Nephron (organoid): ENCODE data around the gene PTPN22.

ENCODE experiments used
- H3K27ac Mint-ChIP-seq, 3 experiments: 2 replicates each; pipeline ENCODE4 v1.8.0; 2020; ENCODE audit warnings: mixed read lengths in 3 of 3, mild to moderate bottlenecking in 2 of 3, moderate library complexity in 1 of 3
- H3K27me3 Mint-ChIP-seq: 2 replicates; pipeline ENCODE4 v1.8.0; 2021; ENCODE audit warnings: low read depth, mild to moderate bottlenecking, moderate library complexity, mixed read lengths
- H3K36me3 Mint-ChIP-seq: 2 replicates; pipeline ENCODE4 v1.8.0; 2020; ENCODE audit warnings: low read depth, mixed read lengths
- H3K4me1 Mint-ChIP-seq: 2 replicates; pipeline ENCODE4 v1.8.0; 2020; ENCODE audit warnings: mixed read lengths
- H3K4me3 Mint-ChIP-seq, 3 experiments: 2 replicates each; pipeline ENCODE4 v1.8.0; 2020; ENCODE audit warnings: mild to moderate bottlenecking in 3 of 3, mixed read lengths in 3 of 3, moderate library complexity in 2 of 3
- H3K9me3 Mint-ChIP-seq: 2 replicates; pipeline ENCODE4 v1.8.0; 2020; ENCODE audit warnings: mixed read lengths
- TF ChIP-seq, protein P1 (sequence below), 3 experiments: fragments of 200-600 bp; sonication (generic); IDR thresholded peaks; one replicate each; pipeline ENCODE4 v1.5.0; 2021; ENCODE audit warnings: antibody characterized with exemption in 3 of 3; ENCODE audit not compliant: unreplicated experiment in 3 of 3

PTPN22 gene

DNA sequence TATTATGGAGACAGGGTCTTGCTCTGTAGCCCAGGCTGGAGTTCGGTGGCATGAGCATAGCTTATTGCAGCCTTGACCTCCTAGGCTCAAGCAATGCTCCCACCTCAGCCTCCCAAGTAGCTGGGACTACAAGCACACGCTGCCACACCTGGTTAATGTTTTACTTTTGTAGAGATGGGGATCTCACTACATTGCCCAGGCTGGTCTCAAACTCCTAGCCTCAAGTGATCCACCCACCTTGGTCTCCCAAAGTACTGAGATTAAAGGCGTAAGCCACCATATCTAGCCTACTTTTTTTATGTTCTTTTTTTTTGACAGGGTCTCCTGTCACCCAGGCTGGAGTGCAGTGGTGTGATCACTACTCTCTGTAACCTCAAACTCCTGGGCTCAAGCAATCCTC lies 21.8 kb upstream of the PTPN22 start:
- Mint-ChIP-seq H3K27me3 (no peaks in the 10 kb centered on the region), H3K4me3 (no peak overlapping the region), H3K4me1 (no peaks in the 10 kb centered on the region), H3K27ac (no peak overlapping the region), H3K36me3 (peaks cover 26% of the 10 kb centered on the region), H3K9me3 (no peaks in the 10 kb centered on the region)
- TF ChIP-seq, protein P1, sequence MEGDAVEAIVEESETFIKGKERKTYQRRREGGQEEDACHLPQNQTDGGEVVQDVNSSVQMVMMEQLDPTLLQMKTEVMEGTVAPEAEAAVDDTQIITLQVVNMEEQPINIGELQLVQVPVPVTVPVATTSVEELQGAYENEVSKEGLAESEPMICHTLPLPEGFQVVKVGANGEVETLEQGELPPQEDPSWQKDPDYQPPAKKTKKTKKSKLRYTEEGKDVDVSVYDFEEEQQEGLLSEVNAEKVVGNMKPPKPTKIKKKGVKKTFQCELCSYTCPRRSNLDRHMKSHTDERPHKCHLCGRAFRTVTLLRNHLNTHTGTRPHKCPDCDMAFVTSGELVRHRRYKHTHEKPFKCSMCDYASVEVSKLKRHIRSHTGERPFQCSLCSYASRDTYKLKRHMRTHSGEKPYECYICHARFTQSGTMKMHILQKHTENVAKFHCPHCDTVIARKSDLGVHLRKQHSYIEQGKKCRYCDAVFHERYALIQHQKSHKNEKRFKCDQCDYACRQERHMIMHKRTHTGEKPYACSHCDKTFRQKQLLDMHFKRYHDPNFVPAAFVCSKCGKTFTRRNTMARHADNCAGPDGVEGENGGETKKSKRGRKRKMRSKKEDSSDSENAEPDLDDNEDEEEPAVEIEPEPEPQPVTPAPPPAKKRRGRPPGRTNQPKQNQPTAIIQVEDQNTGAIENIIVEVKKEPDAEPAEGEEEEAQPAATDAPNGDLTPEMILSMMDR (IDR thresholded peaks at IDR 0.05; ENCODE audit: unreplicated experiment in 3 of 3), result no peak

DNA sequence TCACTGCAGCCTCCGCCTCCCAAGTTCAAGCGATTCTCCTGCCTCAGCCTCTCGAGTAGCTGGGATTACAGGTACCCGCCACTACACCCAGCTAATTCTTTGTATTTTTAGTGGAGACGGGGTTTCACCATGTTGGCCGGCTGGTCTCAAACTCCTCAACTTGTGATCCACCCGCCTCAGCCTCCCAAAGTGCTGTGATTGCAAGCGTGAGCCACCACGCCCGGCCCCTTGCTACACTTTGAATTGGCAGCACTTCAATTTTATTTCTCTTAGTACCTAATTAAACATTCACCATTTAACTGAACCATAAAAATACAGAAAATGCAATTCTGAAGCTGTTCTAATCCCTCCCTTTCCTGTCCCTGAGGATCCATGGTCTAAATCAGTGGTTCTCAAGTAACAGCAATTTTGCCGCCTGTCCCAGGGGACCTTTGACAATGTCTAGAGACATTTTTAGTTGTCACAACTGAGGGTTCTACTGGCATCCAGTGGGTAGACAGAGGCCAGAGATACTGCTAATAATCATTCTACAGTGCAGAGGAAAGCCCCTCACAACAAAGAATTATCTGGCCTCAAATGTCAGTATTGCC lies 20.2 kb upstream of the PTPN22 start:
- Mint-ChIP-seq H3K4me3 (no peak overlapping the region), H3K4me1 (no peaks in the 10 kb centered on the region), H3K27me3 (no peaks in the 10 kb centered on the region), H3K27ac (no peak overlapping the region), H3K9me3 (no peaks in the 10 kb centered on the region), H3K36me3 (peaks cover 16% of the 10 kb centered on the region)
- TF ChIP-seq, protein P1 (IDR thresholded peaks at IDR 0.05; ENCODE audit: unreplicated experiment in 3 of 3), result no peak

- no peaks in the 10 kb centered on the region for H3K4me1 Mint-ChIP-seq
- H3K36me3 Mint-ChIP-seq, result peaks cover 7% of the 10 kb centered on the region
- no peaks in the 10 kb centered on the region for H3K27me3 Mint-ChIP-seq
- no peak overlapping the region for H3K4me3 Mint-ChIP-seq
- TF ChIP-seq, protein P1 (IDR thresholded peaks at IDR 0.05; ENCODE audit: unreplicated experiment in 3 of 3), result no peak
- no peak overlapping the region for H3K27ac Mint-ChIP-seq
- no peaks in the 10 kb centered on the region for H3K9me3 Mint-ChIP-seq
Measured at GRCh38 chr1:113890816-113891215, 19.3 kb upstream of the PTPN22 start.

- Mint-ChIP-seq H3K36me3 (no peaks in the 10 kb centered on the region), H3K9me3 (no peaks in the 10 kb centered on the region), H3K4me3 (no peak within 1 kb of the TSS), H3K27ac (peak within 1 kb of the TSS in 1 of 3 experiments; percentile 59), H3K4me1 (no peaks in the 10 kb centered on the region), H3K27me3 (no peaks in the 10 kb centered on the region)
- TF ChIP-seq, protein P1 (IDR thresholded peaks at IDR 0.05; ENCODE audit: unreplicated experiment in 3 of 3), result no peak
Measured at GRCh38 chr1:113887402-113888175, 16.1 kb upstream of the PTPN22 start, which contains the start of gene BCL2L15. Gene BCL2L15 (minus strand): TSS chr1:113887581. CDS start chr1:113887375, 206 bp downstream.

DNA sequence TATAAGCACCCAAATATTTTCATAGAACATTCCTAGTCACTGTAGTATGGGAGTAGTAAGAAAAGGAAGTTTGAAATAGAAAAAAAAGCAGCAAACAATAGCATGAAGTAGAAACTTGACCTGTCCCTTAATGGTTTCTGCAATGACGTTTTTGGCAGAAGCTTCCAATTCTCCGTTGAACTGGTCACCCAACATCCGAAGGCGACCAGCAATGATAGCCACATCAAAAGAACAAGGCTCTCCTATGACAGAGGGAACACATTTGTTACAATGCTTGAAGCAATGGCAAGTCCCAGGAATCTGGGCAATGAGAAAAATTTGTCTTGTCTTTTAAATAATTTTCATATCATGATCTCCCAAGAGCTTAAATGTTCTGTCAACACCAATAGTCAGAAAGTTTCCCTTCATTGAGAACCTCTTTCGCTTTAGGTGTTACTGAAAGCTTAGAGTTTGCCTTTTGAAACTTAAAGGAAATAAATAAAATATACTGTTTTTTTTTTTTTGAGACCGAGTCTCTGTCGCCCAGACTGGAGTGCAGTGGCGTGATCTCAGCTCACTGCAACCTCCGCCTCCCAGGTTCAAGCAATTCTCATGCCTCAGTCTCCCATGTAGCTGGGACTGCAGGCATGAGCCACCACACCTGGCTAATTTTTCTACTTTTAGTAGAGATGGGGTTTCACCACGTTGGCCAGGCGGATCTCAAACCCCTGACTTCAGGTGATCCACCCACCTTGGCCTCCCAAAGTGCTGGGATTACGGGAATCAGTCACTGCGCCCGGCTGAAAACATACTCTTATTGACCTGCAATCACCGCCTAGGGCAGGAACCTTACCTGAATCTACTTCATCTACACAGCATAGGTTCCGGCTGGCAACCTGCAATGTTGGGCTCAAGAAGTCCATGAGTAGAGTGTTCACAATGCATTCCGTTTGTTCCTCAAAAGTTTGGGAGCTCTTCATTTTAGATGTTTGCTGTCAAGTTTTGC lies 15.2 kb upstream of the PTPN22 start:
- H3K9me3 Mint-ChIP-seq, result no peaks in the 10 kb centered on the region
- no peaks in the 10 kb centered on the region for H3K4me1 Mint-ChIP-seq
- no peaks in the 10 kb centered on the region for H3K36me3 Mint-ChIP-seq
- peak overlapping the region in 1 of 3 experiments; percentile 59 for H3K27ac Mint-ChIP-seq
- no peaks in the 10 kb centered on the region for H3K27me3 Mint-ChIP-seq
- TF ChIP-seq, protein P1 (IDR thresholded peaks at IDR 0.05; ENCODE audit: unreplicated experiment in 3 of 3), result no peak
- no peak overlapping the region for H3K4me3 Mint-ChIP-seq
